Keratinocyte (primary cell): ENCODE data around the gene PDF. TPM values are rescaled to one million over a fixed set of nuclear protein-coding genes. Genes with fewer than 3 reads are reported as not detected.

Source experiments
- DNase-seq: peaks from one replicate; pipeline ENCODE4 v3.0.0-alpha.2; 2011; ENCODE audit warnings: low read depth, missing footprints, low spot score
- FAIRE-seq: peaks from 2 replicates; lab custom pipeline; 2011; peaks lifted over from hg19 to GRCh38; lab: Jason Lieb, UNC
- H2AFZ ChIP-seq: 2 replicates; pipeline ENCODE4 v1.6.0; 2012; ENCODE audit warnings: low read length, control low read depth, inconsistent platforms; ENCODE audit not compliant: control insufficient read depth
- H3K27ac ChIP-seq: 2 replicates; pipeline ENCODE4 v1.5.1; 2011; ENCODE audit warnings: low read length; ENCODE audit not compliant: control insufficient read depth, insufficient read depth
- H3K27me3 ChIP-seq: 3 replicates; pipeline ENCODE4 v1.6.0; 2011; ENCODE audit warnings: low read length; ENCODE audit not compliant: control insufficient read depth, insufficient read depth; ENCODE audit errors: extremely low read depth
- H3K36me3 ChIP-seq, 2 experiments: 2 replicates in 1 of 2; 3 replicates in 1 of 2; pipeline ENCODE4 v1.5.1; 2011; ENCODE audit warnings: low read length in 2 of 2, mild to moderate bottlenecking in 1 of 2; ENCODE audit not compliant: control insufficient read depth in 2 of 2, insufficient read depth in 2 of 2; ENCODE audit errors: extremely low read depth in 1 of 2
- H3K4me1 ChIP-seq: 3 replicates; pipeline ENCODE4 v1.5.1; 2011; ENCODE audit warnings: low read length; ENCODE audit not compliant: control insufficient read depth, insufficient read depth; ENCODE audit errors: extremely low read depth
- H3K4me2 ChIP-seq: 3 replicates; pipeline ENCODE4 v1.6.0; 2011; ENCODE audit warnings: low read depth, low read length; ENCODE audit not compliant: control insufficient read depth, insufficient read depth; ENCODE audit errors: extremely low read depth
- H3K4me3 ChIP-seq, 3 experiments: fragments of 200-600 bp in 1 of 3; sonication (generic) in 1 of 3; 2 replicates in 2 of 3; 3 replicates in 1 of 3; pipeline ENCODE4 v1.5.1; 2011 to 2016; ENCODE audit warnings: low read length in 3 of 3, mild to moderate bottlenecking in 3 of 3, control low read depth in 2 of 3, inconsistent platforms in 1 of 3, low read depth in 1 of 3, mixed read lengths in 1 of 3, mixed run types in 1 of 3, moderate library complexity in 1 of 3; ENCODE audit not compliant: control insufficient read depth in 2 of 3, insufficient read depth in 2 of 3; ENCODE audit errors: extremely low read depth in 1 of 3
- H3K79me2 ChIP-seq: 2 replicates; pipeline ENCODE4 v1.6.0; 2012; ENCODE audit warnings: low read length; ENCODE audit not compliant: control insufficient read depth, insufficient read depth
- H3K9ac ChIP-seq: 3 replicates; pipeline ENCODE4 v1.6.0; 2011; ENCODE audit warnings: low read length; ENCODE audit not compliant: control insufficient read depth, insufficient read depth; ENCODE audit errors: extremely low read depth
- H3K9me1 ChIP-seq: 3 replicates; pipeline ENCODE4 v1.6.0; 2011; ENCODE audit warnings: low read length; ENCODE audit not compliant: control insufficient read depth, insufficient read depth; ENCODE audit errors: extremely low read depth
- H3K9me3 ChIP-seq: 2 replicates; pipeline ENCODE4 v1.5.1; 2012; ENCODE audit warnings: low read depth, low read length; ENCODE audit not compliant: control insufficient read depth
- H4K20me1 ChIP-seq: 3 replicates; pipeline ENCODE4 v1.6.0; 2011; ENCODE audit warnings: low read length; ENCODE audit not compliant: control insufficient read depth, insufficient read depth; ENCODE audit errors: extremely low read depth
- CTCF ChIP-seq, 3 experiments: IDR thresholded peaks in 1 of 3; conservative IDR thresholded peaks in 1 of 3; optimal IDR thresholded peaks in 1 of 3; 2 replicates in 2 of 3; 3 replicates in 1 of 3; pipeline versions ENCODE3 to v1.5.1; 2011; ENCODE audit warnings: low read length in 3 of 3, mild to moderate bottlenecking in 3 of 3, moderate library complexity in 2 of 3, control low read depth in 1 of 3, inconsistent platforms in 1 of 3; ENCODE audit not compliant: insufficient read depth in 2 of 3; ENCODE audit errors: extremely low read depth in 1 of 3
- EZH2 ChIP-seq: IDR thresholded peaks from one replicate; pipeline ENCODE4 v1.6.1; 2012; ENCODE audit warnings: inconsistent platforms, mild to moderate bottlenecking, low read length, moderate library complexity
- dilution Hi-C: fragments of 300-500 bp; cut with MboI; formaldehyde crosslinking; loops from one replicate; pipeline ENCODE4 v1.7.0; 2020; ENCODE audit warnings: low sequenced_read_pairs; ENCODE audit not compliant: extremely low pct_ligation_motif_present
- polyA plus RNA-seq, 5 experiments: library from polyadenylated mRNA; depleted of rRNA in 3 of 5; stranded (reverse) in 3 of 5; stranded (forward) in 1 of 5; unstranded in 1 of 5; fragments of >200 nt; gene quantifications; 1 replicate in 1 of 5; 2 replicates in 3 of 5; 3 replicates in 1 of 5; pipeline versions ENCODE4 v1.2.1 to v1.2.3, GENCODE V29; 2011 to 2012; ENCODE audit warnings: missing spikeins in 2 of 5, low read depth in 1 of 5, low replicate concordance in 1 of 5

PDF gene
- polyA plus RNA-seq, 1 donor (not counting 4 experiments of a cell fraction or from before 2014, with no cell fraction given), result 3.0 TPM

GRCh38 chr16:69283851-69284250, 46.5 kb downstream of the PDF start:
- FAIRE-seq (no peak), DNase-seq (no peak)
- H4K20me1 ChIP-seq, result no peaks in the 10 kb centered on the region
- no peaks in the 10 kb centered on the region for H3K4me1 ChIP-seq
- no peak overlapping the region for H2AFZ ChIP-seq
- dilution Hi-C loops, result no loop called here
- TF ChIP-seq EZH2, result no peak
- no peak overlapping the region for H3K27ac ChIP-seq
- no peaks in the 10 kb centered on the region for H3K9me3 ChIP-seq
- peaks cover 2 to 5% of the 10 kb centered on the region in 2 experiments for H3K36me3 ChIP-seq
- no peak overlapping the region for H3K4me3 ChIP-seq
- no peaks in the 10 kb centered on the region for H3K27me3 ChIP-seq
- no peak overlapping the region for H3K9ac ChIP-seq
- H3K79me2 ChIP-seq, result no peaks in the 10 kb centered on the region
- no peak overlapping the region for H3K4me2 ChIP-seq
- no peaks in the 10 kb centered on the region for H3K9me1 ChIP-seq

- TF ChIP-seq CTCF (optimal IDR thresholded peaks at IDR 0.05 in 1 of 3, IDR thresholded peaks at IDR 0.05 in 1 of 3, conservative IDR thresholded peaks at IDR 0.05 in 1 of 3; ENCODE audit: extremely low read depth in 1 of 3, insufficient read depth in 2 of 3, low read length in 3 of 3) (no peak), EZH2 (no peak)
- Histone ChIP-seq H3K4me1 (no peaks in the 10 kb centered on the region), H3K9me1 (no peaks in the 10 kb centered on the region), H3K4me2 (no peak overlapping the region), H3K9me3 (no peaks in the 10 kb centered on the region), H3K27me3 (no peaks in the 10 kb centered on the region), H3K9ac (no peak overlapping the region), H3K4me3 (no peak overlapping the region), H3K36me3 (no peaks in the 10 kb centered on the region), H3K27ac (no peak overlapping the region), H4K20me1 (no peaks in the 10 kb centered on the region), H2AFZ (no peak overlapping the region), H3K79me2 (no peaks in the 10 kb centered on the region)
- no peak for FAIRE-seq
- dilution Hi-C loops, result no loop called here
- no peak for DNase-seq
Measured at GRCh38 chr16:69277413-69277812, 53.0 kb downstream of the PDF start.

Other genes with a start within 250 kb of the PDF start
- 132 to 278 TPM (median 143 TPM) in 3 replicates for gene HAS3, start 224.9 kb downstream of the PDF start, polyA plus RNA-seq
- 96.0 to 120 TPM (median 118 TPM) in 3 replicates for gene CHTF8, start 198.0 kb downstream of the PDF start, polyA plus RNA-seq
- gene UTP4, start 197.9 kb downstream of the PDF start, polyA plus RNA-seq, result 87.7 to 107 TPM (median 106 TPM) in 3 replicates
- 11.2 to 15.9 TPM (median 13.7 TPM) in 3 replicates for gene SNTB2, start 143.4 kb downstream of the PDF start, polyA plus RNA-seq
- 18.2 to 25.3 TPM (median 20.2 TPM) in 3 replicates for gene VPS4A, start 19.2 kb downstream of the PDF start, polyA plus RNA-seq
- 16.0 to 22.8 TPM (median 22.8 TPM) in 3 replicates for gene COG8, start 9.0 kb upstream of the PDF start, polyA plus RNA-seq
- 17.2 to 31.3 TPM (median 26.9 TPM) in 3 replicates for gene NIP7, start 9.2 kb upstream of the PDF start, polyA plus RNA-seq
- 0.09 to 0.22 TPM in 2 of 3 replicates, not detected in the other for gene TMED6, start 21.2 kb upstream of the PDF start, polyA plus RNA-seq
- gene TERF2, start 55.4 kb upstream of the PDF start, polyA plus RNA-seq, result 11.4 to 18.0 TPM (median 16.8 TPM) in 3 replicates
- gene CYB5B, start 94.0 kb upstream of the PDF start, polyA plus RNA-seq, result 204 to 287 TPM (median 246 TPM) in 3 replicates
- gene NFAT5, start 235.4 kb upstream of the PDF start, polyA plus RNA-seq, result 21.2 to 24.9 TPM (median 23.1 TPM) in 3 replicates